PC-9 (cell line): Measurements from ENCODE around the gene DAPK1.

Experiments used
- CTCF ChIP-seq: fragments of 200-600 bp; sonication (generic); conservative IDR thresholded peaks from 2 replicates; pipeline ENCODE4 v1.6.1; 2017; ENCODE audit warnings: mixed run types, antibody characterized with exemption, mild to moderate bottlenecking, moderate library complexity
- EZH2 ChIP-seq: fragments of 200-600 bp; sonication (generic); IDR thresholded peaks from 2 replicates; pipeline ENCODE4 v1.8.0; 2017; ENCODE audit warnings: antibody characterized with exemption, low read depth

GRCh38 chr9:87661241-87661640 is 163.6 kb downstream of the DAPK1 start:
- TF ChIP-seq CTCF (no peak), EZH2 (no peak)
